IMR-90 (cell line): Measurements from ENCODE around the gene LCNL1. TPM values are rescaled to one million over a fixed set of nuclear protein-coding genes. Genes with fewer than 3 reads are reported as not detected.

ENCODE experiments used
- ATAC-seq: fragments of 200-7000 bp; cut with Tn5 transposase; 2 replicates; pipeline ENCODE4 v1.9.1; 2020; ENCODE audit warnings: low read depth, mild to moderate bottlenecking, moderate library complexity
- BruUV-seq: library from RNA; stranded (reverse); fragments of 400-500 nt; replicated peaks from 2 replicates; lab custom pipeline; 2021; lab: Mats Ljungman, UMichigan
- CTCF ChIA-PET: fragments of 300-600 bp; formaldehyde crosslinking; extraction: SDS; loops from one replicate; lab custom pipeline; 2021; ENCODE audit warnings: antibody characterized with exemption; lab: Yijun Ruan, JAX
- POLR2A ChIA-PET: fragments of 300-600 bp; sonication (Branson Sonifier 250); formaldehyde crosslinking; loops from one replicate; lab custom pipeline; 2022; ENCODE audit warnings: antibody characterized with exemption; ENCODE audit not compliant: unreplicated experiment; lab: Charles Lee
- DNase-seq: peaks from one replicate; pipeline ENCODE4 v3.0.0; 2013
- H2AFZ ChIP-seq: replicated peaks from 2 replicates; pipeline ENCODE3; 2013; ENCODE audit warnings: low read length, mild to moderate bottlenecking; ENCODE audit not compliant: poor library complexity
- H2AK5ac ChIP-seq: 2 replicates; pipeline ENCODE4 v1.6.1; 2013; ENCODE audit warnings: low read depth, low read length, inconsistent platforms
- H2AK9ac ChIP-seq: replicated peaks from 2 replicates; pipeline ENCODE3; 2013; ENCODE audit warnings: mild to moderate bottlenecking, low read depth, low read length, moderate library complexity; ENCODE audit not compliant: poor library complexity
- H2BK120ac ChIP-seq: 2 replicates; pipeline ENCODE4 v1.6.1; 2013; ENCODE audit warnings: low read depth, low read length, inconsistent platforms
- H2BK15ac ChIP-seq: 3 replicates; pipeline ENCODE4 v1.6.1; 2013; ENCODE audit warnings: low read depth, low read length, inconsistent platforms
- H2BK20ac ChIP-seq: 2 replicates; pipeline ENCODE4 v1.6.1; 2013; ENCODE audit warnings: low read depth, mild to moderate bottlenecking, inconsistent platforms, low read length, moderate library complexity
- H2BK5ac ChIP-seq: 2 replicates; pipeline ENCODE4 v1.6.1; 2013; ENCODE audit warnings: mild to moderate bottlenecking, low read depth, low read length, inconsistent platforms; ENCODE audit not compliant: poor library complexity, severe bottlenecking
- H3K14ac ChIP-seq: replicated peaks from 2 replicates; pipeline ENCODE4 v1.6.1; 2013; ENCODE audit warnings: low read depth, low read length, inconsistent platforms
- H3K18ac ChIP-seq: 2 replicates; pipeline ENCODE4 v1.6.1; 2013; ENCODE audit warnings: low read depth, low read length, control low read depth
- H3K23ac ChIP-seq: 2 replicates; pipeline ENCODE4 v1.6.1; 2013; ENCODE audit warnings: low read depth, low read length, inconsistent platforms
- H3K27ac ChIP-seq: 2 replicates; pipeline ENCODE4 v1.5.1; 2013; ENCODE audit warnings: mild to moderate bottlenecking, control low read depth, low read length; ENCODE audit not compliant: insufficient read depth
- H3K27me3 ChIP-seq: 2 replicates; pipeline ENCODE4 v1.6.1; 2013; ENCODE audit warnings: low read length; ENCODE audit not compliant: control insufficient read depth, insufficient read depth
- H3K36me3 ChIP-seq: 2 replicates; pipeline ENCODE4 v1.6.1; 2013; ENCODE audit warnings: low read length, mixed read lengths; ENCODE audit not compliant: control insufficient read depth, insufficient read depth
- H3K4ac ChIP-seq: 2 replicates; pipeline ENCODE4 v1.6.1; 2013; ENCODE audit warnings: low read depth, low read length, inconsistent platforms
- H3K4me1 ChIP-seq: 2 replicates; pipeline ENCODE4 v1.6.1; 2013; ENCODE audit warnings: low read length, mixed read lengths; ENCODE audit not compliant: control insufficient read depth, insufficient read depth
- H3K4me2 ChIP-seq: 2 replicates; pipeline ENCODE4 v1.6.1; 2013; ENCODE audit warnings: low read depth, mild to moderate bottlenecking, control low read depth, low read length, moderate library complexity
- H3K4me3 ChIP-seq: 2 replicates; pipeline ENCODE4 v1.5.1; 2013; ENCODE audit warnings: low read depth, mild to moderate bottlenecking, control low read depth, low read length, moderate library complexity; ENCODE audit not compliant: insufficient read depth
- H3K56ac ChIP-seq: 2 replicates; pipeline ENCODE4 v1.6.1; 2013; ENCODE audit warnings: low read length, inconsistent platforms; ENCODE audit not compliant: insufficient read depth; ENCODE audit errors: extremely low read depth
- H3K79me1 ChIP-seq, 2 experiments: 2 replicates each; pipeline ENCODE4 v1.6.1; 2013; ENCODE audit warnings: low read length in 2 of 2, inconsistent platforms in 1 of 2, low read depth in 1 of 2
- H3K9ac ChIP-seq: 2 replicates; pipeline ENCODE4 v1.6.1; 2013; ENCODE audit warnings: low read depth, low read length, control low read depth
- H3K9me1 ChIP-seq: 2 replicates; pipeline ENCODE4 v1.6.1; 2013; ENCODE audit warnings: low read length, inconsistent platforms; ENCODE audit not compliant: insufficient read depth
- H3K9me3 ChIP-seq: 2 replicates; pipeline ENCODE4 v1.6.1; 2013; ENCODE audit warnings: low read length; ENCODE audit not compliant: control insufficient read depth, insufficient read depth
- H4K20me1 ChIP-seq: 2 replicates; pipeline ENCODE4 v1.6.1; 2013; ENCODE audit warnings: low read length, inconsistent platforms; ENCODE audit not compliant: insufficient read depth
- H4K5ac ChIP-seq: 2 replicates; pipeline ENCODE4 v1.6.1; 2013; ENCODE audit warnings: mild to moderate bottlenecking, low read depth, low read length, control low read depth
- H4K8ac ChIP-seq, 2 experiments: 2 replicates each; pipeline ENCODE4 v1.6.1; 2013; ENCODE audit warnings: low read depth in 2 of 2, low read length in 2 of 2, control low read depth in 1 of 2, inconsistent platforms in 1 of 2
- H4K91ac ChIP-seq: 2 replicates; pipeline ENCODE4 v1.6.1; 2013; ENCODE audit warnings: low read depth, low read length, inconsistent platforms; ENCODE audit not compliant: insufficient read depth
- CEBPB ChIP-seq: IDR thresholded peaks from 2 replicates; pipeline ENCODE4 v1.6.1; 2012; ENCODE audit warnings: low read depth, low read length, improper control_type of control experiment
- CHD1 ChIP-seq: IDR thresholded peaks from 2 replicates; pipeline ENCODE4 v1.6.1; 2012; ENCODE audit warnings: low read depth, low read length, improper control_type of control experiment
- FOS ChIP-seq: fragments of 150-350 bp; IDR thresholded peaks from 2 replicates; pipeline ENCODE4 v1.6.1; 2016; ENCODE audit warnings: low read depth, low read length
- MAFK ChIP-seq: IDR thresholded peaks from 2 replicates; pipeline ENCODE4 v1.6.1; 2012; ENCODE audit warnings: low read depth, low read length, improper control_type of control experiment
- MAZ ChIP-seq: IDR thresholded peaks from 2 replicates; pipeline ENCODE4 v1.6.1; 2012; ENCODE audit warnings: low read depth, mild to moderate bottlenecking, low read length, improper control_type of control experiment, moderate library complexity, borderline replicate concordance
- NFE2L2 ChIP-seq: fragments of 150-350 bp; IDR thresholded peaks from 2 replicates; pipeline ENCODE4 v1.6.1; 2016; ENCODE audit warnings: low read depth, mild to moderate bottlenecking, low read length
- POLR2A ChIP-seq: IDR thresholded peaks from 2 replicates; pipeline ENCODE4 v1.6.1; 2012; ENCODE audit warnings: mild to moderate bottlenecking, low read depth, low read length
- RFX5 ChIP-seq: IDR thresholded peaks from 2 replicates; pipeline ENCODE4 v1.8.0; 2012; ENCODE audit warnings: low read depth, mild to moderate bottlenecking, low read length, moderate library complexity
- SMC3 ChIP-seq: fragments of 150-350 bp; IDR thresholded peaks from 2 replicates; pipeline ENCODE4 v1.6.1; 2016; ENCODE audit warnings: low read depth, mild to moderate bottlenecking, antibody characterized with exemption, low read length, moderate library complexity
- WGBS, 2 experiments: methylation state at CpG; one replicate each; pipeline versions ENCODE4 v1.1.5 to v1.1.7; 2013; ENCODE audit warnings: missing lambda C conversion rate in 2 of 2; ENCODE audit not compliant: insufficient read length in 1 of 2; ENCODE audit errors: extremely low coverage in 2 of 2; 5-methylcytosine and 5-hydroxymethylcytosine counted together
- dilution Hi-C: fragments of 300-500 bp; cut with HindIII; formaldehyde crosslinking; loops from one replicate; pipeline ENCODE4 v1.14.3; 2018; ENCODE audit warnings: low sequenced_read_pairs; ENCODE audit not compliant: unreplicated experiment
- in situ Hi-C: fragments of 300-500 bp; cut with MboI; formaldehyde crosslinking; loops from 3 replicates; pipeline ENCODE4 v1.14.3; 2019; ENCODE audit warnings: low sequenced_read_pairs, inconsistent platforms, mixed read lengths
- intact Hi-C: fragments of 100-400 bp; cut with micrococcal nuclease; formaldehyde crosslinking; loops from 2 replicates; pipeline ENCODE4 v1.10.0; 2022
- polyA plus RNA-seq, 3 experiments: library from polyadenylated mRNA; depleted of rRNA; stranded (reverse); fragments of >200 nt; gene quantifications; 2 replicates each; pipeline ENCODE4 v1.2.3, GENCODE V29; 2012; ENCODE audit warnings: low replicate concordance in 1 of 3
- total RNA-seq: library from RNA; depleted of rRNA; stranded (reverse); fragments of >200 nt; gene quantifications from 2 replicates; pipeline ENCODE4 v1.2.3, GENCODE V29; 2012
- TF ChIP-seq, protein P1 (sequence below): fragments of 150-350 bp; IDR thresholded peaks from 2 replicates; pipeline ENCODE4 v1.6.1; 2017; ENCODE audit warnings: mild to moderate bottlenecking, antibody characterized with exemption, low read length, low read depth

The LCNL1 gene
- total and polyA plus RNA-seq, 2 of the 4 experiments (the other 2 are of a cell fraction): 0.15 TPM; not detected in 1

- H4K8ac ChIP-seq: no peak overlapping the region
- no peak for DNase-seq
- peaks cover 8 to 44% of the 10 kb centered on the region in 2 experiments for H3K79me1 ChIP-seq
- no peak overlapping the region for H4K5ac ChIP-seq
- H4K20me1 ChIP-seq: peaks cover 22% of the 10 kb centered on the region
- H3K9me3 ChIP-seq: no peaks in the 10 kb centered on the region
- no peak overlapping the region for H2AK9ac ChIP-seq
- H2BK20ac ChIP-seq: no peak overlapping the region
- no peak overlapping the region for H2AK5ac ChIP-seq
- no peak overlapping the region for H3K23ac ChIP-seq
- H2AFZ ChIP-seq: peak overlapping the region; percentile 35
- no peak for TF ChIP-seq MAZ
- no peak for TF ChIP-seq NFE2L2
- TF ChIP-seq CEBPB: no peak
- TF ChIP-seq RFX5: no peak
- TF ChIP-seq SMC3: no peak
- TF ChIP-seq CHD1: no peak
- TF ChIP-seq FOS: no peak
- TF ChIP-seq MAFK: no peak
- TF ChIP-seq, protein P1, sequence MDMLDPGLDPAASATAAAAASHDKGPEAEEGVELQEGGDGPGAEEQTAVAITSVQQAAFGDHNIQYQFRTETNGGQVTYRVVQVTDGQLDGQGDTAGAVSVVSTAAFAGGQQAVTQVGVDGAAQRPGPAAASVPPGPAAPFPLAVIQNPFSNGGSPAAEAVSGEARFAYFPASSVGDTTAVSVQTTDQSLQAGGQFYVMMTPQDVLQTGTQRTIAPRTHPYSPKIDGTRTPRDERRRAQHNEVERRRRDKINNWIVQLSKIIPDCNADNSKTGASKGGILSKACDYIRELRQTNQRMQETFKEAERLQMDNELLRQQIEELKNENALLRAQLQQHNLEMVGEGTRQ: no peak
- no peak for TF ChIP-seq POLR2A
- H3K4me3 ChIP-seq: no peak overlapping the region
- H2BK15ac ChIP-seq: no peak overlapping the region
- dilution Hi-C loops: no loop called here
- no peak overlapping the region for H3K18ac ChIP-seq
- intact Hi-C loops: no loop called here
- no peak overlapping the region for H3K4me2 ChIP-seq
- CTCF ChIA-PET: no interaction called here
- H3K14ac ChIP-seq: no peak overlapping the region
- peaks cover 48% of the 10 kb centered on the region for H3K36me3 ChIP-seq
- H3K4me1 ChIP-seq: peaks cover 4% of the 10 kb centered on the region
- H3K27ac ChIP-seq: no peak overlapping the region
- 0 out of 2 replicates have a peak, but pooled peaks cover 4% of the 10 kb centered on the region for H3K9me1 ChIP-seq
- H2BK120ac ChIP-seq: no peak overlapping the region
- no peak overlapping the region for H4K91ac ChIP-seq
- H3K27me3 ChIP-seq: no peaks in the 10 kb centered on the region
- WGBS, 2 experiments: 90% methylated on average over 15 of the region's 28 CpGs; no CpG with 5 or more reads in 1 of the 2 experiments
- H2BK5ac ChIP-seq: no peak overlapping the region
- in situ Hi-C loops: no loop called here
- no TSS peak for BruUV-seq
- no peak overlapping the region for H3K56ac ChIP-seq
- POLR2A ChIA-PET: no interaction called here
- no peak overlapping the region for H3K9ac ChIP-seq
- no peak for ATAC-seq
- no peak overlapping the region for H3K4ac ChIP-seq
Measured at GRCh38 chr9:136939431-136939995, 43.3 kb upstream of the LCNL1 start.
